GM23338 (cell line): Measurements from ENCODE around the gene TRIM67. TPM values are rescaled to one million over a fixed set of nuclear protein-coding genes. Genes with fewer than 3 reads are reported as not detected.

Source experiments
- ATAC-seq: fragments of 200-7000 bp; cut with Tn5 transposase; 3 replicates; pipeline ENCODE4 v1.9.1; 2020
- DNase-seq: peaks from one replicate; pipeline ENCODE4 v3.0.0-alpha.2; 2015; ENCODE audit warnings: low spot score
- H2AFZ ChIP-seq: fragments of 200-600 bp; sonication (generic); 2 replicates; pipeline ENCODE4 v1.8.0; 2016; ENCODE audit warnings: antibody characterized with exemption, mild to moderate bottlenecking, moderate library complexity
- H3F3A ChIP-seq: fragments of 200-600 bp; sonication (generic); replicated peaks from 2 replicates; pipeline ENCODE4 v1.8.0; 2017; ENCODE audit warnings: antibody characterized with exemption, mixed run types, low read depth
- H3K27ac ChIP-seq: fragments of 200-600 bp; sonication (generic); 2 replicates; pipeline ENCODE4 v1.6.1; 2016; ENCODE audit warnings: low read depth
- H3K27me3 ChIP-seq: fragments of 200-600 bp; sonication (generic); 2 replicates; pipeline ENCODE4 v1.8.0; 2016; ENCODE audit warnings: mild to moderate bottlenecking, mixed run types, moderate library complexity; ENCODE audit not compliant: insufficient read depth
- H3K36me3 ChIP-seq: fragments of 200-600 bp; sonication (generic); 2 replicates; pipeline ENCODE4 v1.8.0; 2016; ENCODE audit warnings: mild to moderate bottlenecking; ENCODE audit not compliant: insufficient read depth
- H3K4me1 ChIP-seq: fragments of 200-600 bp; sonication (generic); 2 replicates; pipeline ENCODE4 v1.8.0; 2016; ENCODE audit warnings: mild to moderate bottlenecking, moderate library complexity; ENCODE audit not compliant: insufficient read depth
- H3K4me2 ChIP-seq: fragments of 200-600 bp; sonication (generic); 2 replicates; pipeline ENCODE4 v1.7.1; 2017; ENCODE audit warnings: mixed run types
- H3K4me3 ChIP-seq: fragments of 200-600 bp; sonication (generic); 2 replicates; pipeline ENCODE4 v1.6.1; 2016; ENCODE audit warnings: mixed run types
- H3K79me2 ChIP-seq: fragments of 200-600 bp; sonication (generic); replicated peaks from 2 replicates; pipeline ENCODE4 v1.8.0; 2017; ENCODE audit warnings: mild to moderate bottlenecking; ENCODE audit not compliant: insufficient read depth
- H3K9me2 ChIP-seq: fragments of 200-600 bp; sonication (generic); 2 replicates; pipeline ENCODE4 v1.8.0; 2017; ENCODE audit not compliant: insufficient read depth
- H4K20me1 ChIP-seq: fragments of 200-600 bp; sonication (generic); replicated peaks from 2 replicates; pipeline ENCODE4 v1.8.0; 2017; ENCODE audit warnings: mild to moderate bottlenecking; ENCODE audit not compliant: insufficient read depth
- H3K27ac Mint-ChIP-seq: 2 replicates; pipeline ENCODE4 v1.8.0; 2020; ENCODE audit warnings: inconsistent platforms, mild to moderate bottlenecking, moderate library complexity, mixed read lengths
- H3K27me3 Mint-ChIP-seq: 3 replicates; pipeline ENCODE4 v1.8.0; 2022; ENCODE audit warnings: low read depth, mild to moderate bottlenecking, moderate library complexity, mixed read lengths, inconsistent platforms; ENCODE audit not compliant: insufficient read depth, poor library complexity
- H3K36me3 Mint-ChIP-seq: 3 replicates; pipeline ENCODE4 v1.8.0; 2021; ENCODE audit warnings: low read depth, mild to moderate bottlenecking, inconsistent platforms, moderate library complexity, mixed read lengths
- H3K4me1 Mint-ChIP-seq: 3 replicates; pipeline ENCODE4 v1.8.0; 2020; ENCODE audit warnings: mild to moderate bottlenecking, inconsistent platforms, mixed read lengths
- H3K4me3 Mint-ChIP-seq: 3 replicates; pipeline ENCODE4 v1.8.0; 2021; ENCODE audit warnings: moderate library complexity, mild to moderate bottlenecking, inconsistent platforms, mixed read lengths
- H3K9me3 Mint-ChIP-seq: 3 replicates; pipeline ENCODE4 v1.8.0; 2020; ENCODE audit warnings: moderate library complexity, mild to moderate bottlenecking, inconsistent platforms, mixed read lengths
- CREB1 ChIP-seq: fragments of 250-450 bp; sonication (Bioruptor Pico); IDR thresholded peaks from 2 replicates; pipeline ENCODE4 v1.5.0; 2020; ENCODE audit warnings: low read depth, mild to moderate bottlenecking, moderate library complexity
- EZH2 ChIP-seq: fragments of 200-600 bp; sonication (generic); IDR thresholded peaks from one replicate; pipeline ENCODE4 v1.8.0; 2017; ENCODE audit warnings: antibody characterized with exemption, mild to moderate bottlenecking, low read depth; ENCODE audit not compliant: unreplicated experiment
- JUNB ChIP-seq: IDR thresholded peaks from one replicate; pipeline ENCODE4 v1.6.1; 2016; ENCODE audit warnings: antibody characterized with exemption; ENCODE audit not compliant: unreplicated experiment
- NANOG ChIP-seq: IDR thresholded peaks from 2 replicates; pipeline ENCODE4 v1.6.1; 2016; ENCODE audit warnings: antibody characterized with exemption, borderline replicate concordance
- POLR2AphosphoS5 ChIP-seq: IDR thresholded peaks from 2 replicates; pipeline ENCODE4 v1.6.1; 2016; ENCODE audit warnings: antibody characterized with exemption, low read depth
- REST ChIP-seq: IDR thresholded peaks from one replicate; pipeline ENCODE4 v1.6.1; 2018; ENCODE audit warnings: antibody characterized with exemption; ENCODE audit not compliant: unreplicated experiment
- ZNF114 ChIP-seq: fragments of 250-450 bp; sonication (Bioruptor Pico); IDR thresholded peaks from 2 replicates; pipeline ENCODE4 v1.5.0; 2020; ENCODE audit warnings: mild to moderate bottlenecking, moderate library complexity
- ZNF331 ChIP-seq: fragments of 250-450 bp; sonication (Bioruptor Pico); IDR thresholded peaks from 2 replicates; pipeline ENCODE4 v1.5.0; 2020; ENCODE audit warnings: low read depth, mild to moderate bottlenecking, moderate library complexity
- polyA plus RNA-seq: library from polyadenylated mRNA; unstranded; fragments of >200 nt; fragmentation: Nextera tagmentation; extraction: Ambion mirVana; gene quantifications from 2 replicates; pipeline ENCODE4 v1.2.1, GENCODE V29; 2016
- total RNA-seq: library from RNA; depleted of rRNA; stranded (reverse); fragments of >200 nt; shearing (Covaris generic); gene quantifications from 2 replicates; pipeline ENCODE4 v1.2.3, GENCODE V29; 2014

TRIM67 gene
- total and polyA plus RNA-seq, 2 experiments from 2014 or later: 0.03 TPM; not detected in 1

- H2AFZ ChIP-seq: no peak overlapping the region
- no peaks in the 10 kb centered on the region for H3K4me1 ChIP-seq
- TF ChIP-seq ZNF331 (CRISPR knock-in tag) (no peak), NANOG (no peak), REST (no peak), EZH2 (no peak), POLR2AphosphoS5 (no peak), CREB1 (CRISPR knock-in tag) (no peak)
- H3K4me2 ChIP-seq: no peak overlapping the region
- H3K79me2 ChIP-seq: no peaks in the 10 kb centered on the region
- ATAC-seq (no peak), DNase-seq (no peak)
- Mint-ChIP-seq H3K27ac (no peak overlapping the region), H3K4me3 (no peak overlapping the region), H3K27me3 (peaks cover 5% of the 10 kb centered on the region), H3K36me3 (no peaks in the 10 kb centered on the region), H3K4me1 (no peaks in the 10 kb centered on the region), H3K9me3 (no peaks in the 10 kb centered on the region)
- H3K27ac ChIP-seq: no peak overlapping the region
- H3K27me3 ChIP-seq: no peaks in the 10 kb centered on the region
- H3F3A ChIP-seq: no peaks in the 10 kb centered on the region
- no peaks in the 10 kb centered on the region for H3K36me3 ChIP-seq
- H3K9me2 ChIP-seq: no peaks in the 10 kb centered on the region
- no peak overlapping the region for H3K4me3 ChIP-seq
- no peaks in the 10 kb centered on the region for H4K20me1 ChIP-seq
These were observed 15.4 kb downstream of the TRIM67 start for GRCh38 chr1:231177226-231177625.

GRCh38 chr1:231177936-231178335 is 16.1 kb downstream of the TRIM67 start:
- no peaks in the 10 kb centered on the region for H3K9me3 Mint-ChIP-seq
- H3K27ac Mint-ChIP-seq: no peak overlapping the region
- H2AFZ ChIP-seq: no peak overlapping the region
- no peak overlapping the region for H3K27ac ChIP-seq
- no peak for TF ChIP-seq ZNF114
- no peak for TF ChIP-seq POLR2AphosphoS5
- no peak for TF ChIP-seq REST
- no peak for TF ChIP-seq JUNB
- H3K79me2 ChIP-seq: no peaks in the 10 kb centered on the region
- ATAC-seq (no peak), DNase-seq (no peak)
- H3F3A ChIP-seq: no peaks in the 10 kb centered on the region
- H3K4me3 Mint-ChIP-seq: no peak overlapping the region
- H3K36me3 Mint-ChIP-seq: no peaks in the 10 kb centered on the region
- H3K4me1 Mint-ChIP-seq: no peaks in the 10 kb centered on the region
- no peaks in the 10 kb centered on the region for H3K9me2 ChIP-seq
- H3K4me1 ChIP-seq: no peaks in the 10 kb centered on the region
- no peaks in the 10 kb centered on the region for H4K20me1 ChIP-seq
- no peak overlapping the region for H3K4me2 ChIP-seq
- peaks cover 4% of the 10 kb centered on the region for H3K27me3 Mint-ChIP-seq
- H3K27me3 ChIP-seq: peaks cover 5% of the 10 kb centered on the region; the same call in 1 of the 2 replicates
- H3K4me3 ChIP-seq: no peak overlapping the region
- H3K36me3 ChIP-seq: no peaks in the 10 kb centered on the region
